NCI-H2196 treated with DMSO at 0.1 percent for 48 hours (cell line): Measurements from ENCODE around the gene VSX1.
A peak's percentile ranks its signal among the peaks of the same experiment; 100 is the strongest.

Experiments
- DNase-seq: peaks from one replicate; lab custom pipeline; 2025; ENCODE audit not compliant: unreplicated experiment; lab: John Stamatoyannopoulos, UW

VSX1 gene

GRCh38 chr20:25087186-25087929, 5.4 kb upstream of the VSX1 start:
- peak; percentile 6 for DNase-seq

DNA sequence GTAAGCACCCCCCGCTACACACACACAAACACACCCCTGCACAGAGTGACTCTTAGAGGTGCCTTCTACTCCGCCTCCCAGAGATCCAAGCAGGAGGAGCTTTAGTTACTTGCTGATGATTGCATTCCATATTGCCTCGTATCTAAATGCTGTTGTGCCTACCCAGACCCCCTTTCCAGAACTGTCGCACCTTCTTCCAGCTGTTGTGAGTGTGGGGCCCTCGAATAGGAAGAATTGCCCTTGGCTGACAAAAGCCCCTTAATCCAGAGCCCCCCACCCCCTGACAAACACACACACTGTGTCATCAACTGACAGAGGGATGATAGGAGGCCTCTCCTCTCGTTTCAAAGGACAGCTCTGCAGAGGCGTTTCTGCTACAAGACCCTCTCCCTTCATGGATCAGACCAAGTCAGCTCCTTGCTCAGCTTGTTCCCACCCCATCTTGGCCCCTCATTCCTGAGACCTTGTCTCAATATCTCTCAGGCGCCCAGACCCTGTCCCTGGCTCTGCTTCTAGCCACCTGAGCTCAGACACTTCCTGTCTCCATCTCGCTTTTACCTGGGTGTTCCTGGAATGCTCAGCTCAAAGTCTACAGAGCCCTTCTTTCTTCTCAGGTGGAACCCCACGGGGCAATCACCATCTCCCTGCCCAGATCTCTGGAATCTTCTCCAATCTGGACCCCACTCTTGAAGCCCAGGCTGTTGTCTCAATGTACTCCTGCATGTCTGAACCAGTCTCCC, 4.0 kb upstream of the VSX1 start:
- no peak for DNase-seq

DNA sequence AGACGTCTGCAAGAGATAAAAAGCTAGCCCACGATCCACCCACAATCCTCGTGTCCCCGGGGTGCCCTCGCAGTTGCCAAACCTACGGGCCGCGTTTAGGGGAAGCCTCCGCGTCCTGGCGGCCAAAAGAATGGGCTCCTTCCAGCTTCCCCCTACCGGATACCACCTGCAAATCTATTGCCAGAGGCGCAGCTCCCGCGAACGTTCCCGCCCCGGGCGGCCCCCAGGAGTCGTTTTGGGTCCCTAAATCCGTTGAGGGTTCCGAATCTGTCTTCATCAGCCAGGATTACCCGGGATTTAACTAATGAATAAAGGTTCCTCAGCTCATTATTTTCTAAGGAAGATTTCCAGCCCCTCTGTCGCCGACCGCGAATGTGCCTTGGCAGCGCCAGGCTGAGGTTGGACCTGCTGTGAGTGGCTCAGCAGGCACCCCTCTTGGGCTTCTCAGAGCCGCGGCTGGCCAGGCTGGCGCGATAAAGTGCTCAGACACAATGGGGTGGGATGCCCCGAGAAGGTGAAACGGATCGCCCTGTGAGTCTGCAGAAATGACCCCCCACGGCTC, 2.8 kb upstream of the VSX1 start:
- no peak for DNase-seq

GRCh38 chr20:25083773-25084625, 2.1 kb upstream of the VSX1 start:
- no peak for DNase-seq

- DNase-seq, result no peak
Observed at GRCh38 chr20:25083141-25083772, 1.3 kb upstream of the VSX1 start.

DNA sequence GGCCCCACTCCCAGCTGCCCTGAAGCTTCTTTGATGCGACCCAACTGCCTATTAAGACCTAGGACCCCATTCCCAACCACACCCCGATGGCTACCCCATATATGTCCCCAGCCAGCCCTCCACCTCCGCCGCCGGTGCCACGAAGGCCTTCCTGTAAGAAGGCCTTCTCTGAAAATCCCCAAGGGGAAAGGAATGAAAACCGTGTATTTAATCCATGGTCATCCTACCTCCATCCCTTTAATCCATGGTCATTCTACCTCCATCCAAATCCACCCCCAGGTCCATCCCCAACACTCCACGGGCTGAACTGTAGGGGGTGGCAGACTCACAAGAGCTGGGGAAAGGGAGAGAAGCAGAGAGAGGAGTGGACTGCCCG, 545 bp upstream of the VSX1 start:
- no peak for DNase-seq

DNA sequence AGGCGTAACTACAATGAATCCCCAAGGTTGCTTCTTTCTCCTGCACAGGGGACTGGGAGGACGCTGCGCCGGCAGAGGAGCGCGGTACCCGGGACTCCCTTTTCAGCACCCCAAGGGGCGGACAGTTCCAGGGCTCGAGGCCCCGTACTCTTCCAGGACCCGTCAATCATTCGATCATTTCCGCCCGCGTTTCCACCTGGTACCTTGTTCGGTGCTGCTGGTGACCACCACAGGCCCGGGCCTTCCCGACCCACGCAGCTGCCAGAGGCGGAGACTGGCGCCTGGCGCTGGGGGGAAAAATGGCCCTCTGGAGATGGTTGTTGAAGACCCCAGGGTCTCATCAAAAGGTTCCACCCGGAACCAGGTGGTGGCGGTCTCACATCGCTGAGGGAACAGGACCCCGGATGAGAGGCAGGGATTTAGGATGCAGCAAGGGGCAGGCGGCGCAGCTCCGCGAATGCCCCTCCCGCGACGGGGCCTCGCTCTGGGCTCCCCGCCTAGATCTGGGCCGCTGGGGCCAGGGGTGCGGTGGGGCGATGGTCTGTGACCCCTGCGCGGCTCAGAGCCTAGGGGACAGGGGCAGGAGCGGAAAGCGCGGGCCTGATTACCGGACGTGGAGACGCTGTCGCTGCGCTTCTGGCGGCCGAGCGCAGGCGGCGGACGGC, 744 bp downstream of the VSX1 start:
- no peak for DNase-seq

- no peak for DNase-seq
Observed at GRCh38 chr20:25079171-25079570, 2.8 kb downstream of the VSX1 start.

- no peak for DNase-seq
Observed at GRCh38 chr20:25078662-25079061, 3.3 kb downstream of the VSX1 start.

DNA sequence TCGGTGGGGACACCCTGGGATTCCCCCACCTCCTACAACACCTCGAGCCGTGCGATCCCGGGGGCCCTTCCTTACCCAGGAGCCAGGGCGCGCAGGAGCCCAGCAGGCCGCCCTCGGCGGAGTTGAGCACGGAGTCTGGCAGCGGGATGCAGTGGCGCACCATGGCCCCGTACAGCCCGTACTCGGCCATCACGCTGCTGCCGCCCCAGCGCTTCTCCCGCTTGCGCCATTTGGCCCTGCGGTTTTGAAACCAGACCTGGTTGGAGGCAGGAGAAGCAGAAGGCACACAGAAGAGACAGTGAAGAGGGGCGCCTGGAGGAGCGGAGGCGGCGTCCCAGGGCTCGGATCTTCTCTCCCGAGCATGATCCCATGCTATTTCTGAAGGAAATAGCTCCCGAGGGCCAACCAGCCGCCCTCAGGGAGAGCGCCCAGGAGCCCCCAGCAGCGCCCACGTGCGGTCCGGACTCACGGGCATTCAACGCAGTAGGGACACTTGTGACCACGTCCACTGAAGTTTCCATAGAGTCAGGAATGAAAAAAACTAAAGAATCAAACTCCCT, 4.3 kb downstream of the VSX1 start:
- no peak for DNase-seq

GRCh38 chr20:25076731-25077609, 5.0 kb downstream of the VSX1 start:
- DNase-seq, result peak; percentile 90

DNA sequence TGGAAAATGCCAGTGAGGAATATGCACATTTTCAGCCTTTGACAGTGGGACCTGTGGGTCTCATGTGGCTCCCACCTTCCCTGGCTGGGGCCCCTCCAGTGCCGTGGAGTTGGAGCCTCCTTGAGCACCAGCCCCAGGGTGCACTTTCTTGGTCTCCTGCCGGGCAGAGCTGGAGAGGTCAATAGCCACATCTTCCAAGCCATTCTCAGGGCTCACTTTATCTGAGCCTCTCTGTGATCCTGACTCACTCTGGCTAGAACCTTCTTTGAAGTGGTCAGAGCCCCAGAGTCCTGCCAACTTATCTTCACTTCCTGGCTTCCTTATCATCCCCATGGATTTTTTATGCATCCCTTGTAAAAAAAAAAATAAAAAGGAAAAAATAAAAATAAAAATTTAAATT, 5.7 kb downstream of the VSX1 start:
- no peak for DNase-seq

- no peak for DNase-seq
Observed at GRCh38 chr20:25073544-25073943, 8.4 kb downstream of the VSX1 start.

DNA sequence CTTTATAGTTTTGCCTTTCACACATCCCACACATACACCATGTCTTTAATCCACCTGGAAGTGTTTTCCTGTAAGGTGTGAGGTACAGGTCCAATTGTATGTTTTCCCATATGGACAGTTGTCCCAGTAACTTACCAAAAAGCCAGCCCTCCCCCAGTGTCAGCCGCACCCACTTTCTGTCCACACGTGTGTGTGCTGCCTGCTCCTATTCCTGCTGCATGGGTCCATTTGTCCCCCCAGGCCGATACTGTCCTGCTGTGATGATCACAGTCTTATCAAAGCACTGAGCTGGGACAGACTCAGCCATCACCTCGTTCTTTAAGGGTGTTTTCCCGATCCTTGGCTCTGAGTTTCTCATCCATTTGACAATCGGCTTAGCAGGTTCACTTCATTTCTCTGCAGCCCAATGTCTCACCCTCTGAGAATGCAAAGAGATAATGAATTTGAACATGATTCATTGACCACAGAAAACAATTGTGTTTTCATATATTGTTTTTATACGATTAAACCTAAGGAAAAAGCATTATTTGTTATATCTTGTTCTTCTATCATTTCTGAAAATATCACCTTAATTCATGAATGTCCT, 9.6 kb downstream of the VSX1 start:
- no peak for DNase-seq

GRCh38 chr20:25071734-25072133, 10.2 kb downstream of the VSX1 start:
- no peak for DNase-seq

- DNase-seq, result no peak
Observed at GRCh38 chr20:25070821-25071473, 11.0 kb downstream of the VSX1 start.

DNA sequence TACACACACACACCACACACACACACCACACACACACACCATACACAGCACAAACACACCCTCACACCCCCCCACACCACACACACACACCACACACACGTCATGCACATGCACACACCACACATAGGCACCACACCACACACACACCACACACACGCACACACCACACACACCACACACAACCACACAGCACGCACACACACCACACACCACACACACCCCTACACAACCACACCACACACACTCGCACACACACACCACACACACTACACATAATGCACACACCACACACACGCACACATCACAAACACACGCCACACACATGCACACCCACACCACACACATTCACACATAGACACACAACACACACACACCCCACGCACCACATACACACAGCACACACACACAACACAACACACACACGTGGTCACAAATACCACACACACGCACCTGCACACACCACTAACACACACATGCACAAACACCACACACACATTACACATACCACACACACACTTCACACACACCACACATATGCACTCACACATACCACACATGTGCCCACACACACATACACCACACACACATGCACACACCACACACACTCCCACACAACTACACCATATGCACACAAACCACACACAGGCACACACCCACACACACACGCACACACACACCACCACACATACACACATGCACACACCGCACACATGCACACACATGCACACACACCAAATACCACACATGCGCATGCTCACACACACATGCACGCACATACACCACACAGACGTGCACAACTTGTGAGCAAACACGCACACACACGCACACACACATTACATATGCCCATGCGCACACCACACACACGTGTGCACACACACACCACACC, 14.6 kb downstream of the VSX1 start:
- DNase-seq, result no peak
